GM23248 (cell line): ENCODE measurements around the gene R3HDM4.

ENCODE experiments used
- EZH2 ChIP-seq: fragments of 200-600 bp; sonication (generic); IDR thresholded peaks from 2 replicates; pipeline ENCODE4 v1.6.1; 2018; ENCODE audit warnings: antibody characterized with exemption, mild to moderate bottlenecking; ENCODE audit not compliant: insufficient read depth, poor library complexity, severe bottlenecking
- EZH2phosphoT487 ChIP-seq: fragments of 200-600 bp; sonication (generic); IDR thresholded peaks from 2 replicates; pipeline ENCODE4 v1.6.1; 2018; ENCODE audit warnings: antibody characterized with exemption, moderate library complexity, mild to moderate bottlenecking, low read depth; ENCODE audit not compliant: insufficient read depth

DNA sequence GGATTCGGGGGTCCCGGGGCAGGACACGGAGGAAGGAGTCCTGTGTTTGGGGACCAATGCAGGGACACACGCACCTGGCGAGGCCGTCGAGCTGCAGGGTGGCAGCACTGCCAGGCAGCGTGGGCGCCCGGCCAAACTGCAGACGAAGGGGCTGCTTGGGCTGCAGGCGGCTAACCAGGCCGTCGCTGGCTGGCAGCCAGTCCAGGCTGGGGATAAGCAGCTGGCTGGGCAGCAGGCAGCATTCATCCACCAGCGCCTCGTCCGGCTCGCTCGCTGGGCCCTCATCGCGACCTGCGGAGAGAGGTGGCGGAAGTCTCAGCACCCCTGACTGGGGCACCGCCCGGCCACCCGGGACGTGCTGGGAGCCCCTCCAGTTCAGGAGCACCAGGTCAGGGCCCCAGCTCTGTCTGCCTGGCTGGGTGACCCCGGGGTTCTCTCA, 42.0 kb downstream of the R3HDM4 start:
- TF ChIP-seq EZH2phosphoT487 (no peak), EZH2 (no peak)
